Activated naive CD8-positive, alpha-beta T cell treated with anti-CD3 and anti-CD28 coated beads, Interleukin-2, amount 10 ng/mL, durations not matched to agents 7 days and 5 days (primary cell): ENCODE data around the gene CPPED1. TPM values are rescaled to one million over a fixed set of nuclear protein-coding genes. Genes with fewer than 3 reads are reported as not detected.

ENCODE experiments used
- ATAC-seq: fragments of 150-1000 bp; cut with Tn5 transposase; one replicate; pipeline ENCODE4 v1.10.0; 2021; ENCODE audit warnings: low read depth, moderate library complexity
- POLR2A ChIA-PET: fragments of 350-600 bp; sonication (Branson Sonifier 250); formaldehyde crosslinking; loops from one replicate; lab custom pipeline; 2021; ENCODE audit warnings: antibody characterized with exemption; lab: Charles Lee
- DNase-seq: peaks from one replicate; pipeline ENCODE4 v3.0.0; 2021
- H3K27ac Mint-ChIP-seq: one replicate; pipeline ENCODE4 v1.8.0; 2022; ENCODE audit warnings: mild to moderate bottlenecking, mixed read lengths
- H3K27me3 Mint-ChIP-seq: one replicate; pipeline ENCODE4 v1.8.0; 2022; ENCODE audit warnings: mild to moderate bottlenecking, moderate library complexity, mixed read lengths
- H3K36me3 Mint-ChIP-seq: one replicate; pipeline ENCODE4 v1.8.0; 2021; ENCODE audit warnings: mild to moderate bottlenecking, mixed read lengths
- H3K4me1 Mint-ChIP-seq: one replicate; pipeline ENCODE4 v1.8.0; 2021; ENCODE audit warnings: mixed read lengths
- H3K4me3 Mint-ChIP-seq: one replicate; pipeline ENCODE4 v1.8.0; 2022; ENCODE audit warnings: mild to moderate bottlenecking, moderate library complexity, mixed read lengths
- H3K9me3 Mint-ChIP-seq: one replicate; pipeline ENCODE4 v1.8.0; 2021; ENCODE audit warnings: mixed read lengths
- total RNA-seq, 2 experiments: library from RNA; stranded (reverse); gene quantifications; one replicate each; pipeline ENCODE4 v1.2.3, GENCODE V29; 2021

Gene CPPED1
- total RNA-seq, 2 experiments from 2014 or later: 7.8 to 9.7 TPM

- no peak for DNase-seq
- Mint-ChIP-seq H3K4me3 (no peak overlapping the region), H3K4me1 (no peaks in the 10 kb centered on the region), H3K36me3 (peaks cover 44% of the 10 kb centered on the region), H3K9me3 (peaks cover 15% of the 10 kb centered on the region), H3K27me3 (no peaks in the 10 kb centered on the region), H3K27ac (no peak overlapping the region)
- no peak for ATAC-seq
- POLR2A ChIA-PET: no interaction called here
These were observed 67.9 kb downstream of the CPPED1 start for GRCh38 chr16:12735805-12736204.

DNA sequence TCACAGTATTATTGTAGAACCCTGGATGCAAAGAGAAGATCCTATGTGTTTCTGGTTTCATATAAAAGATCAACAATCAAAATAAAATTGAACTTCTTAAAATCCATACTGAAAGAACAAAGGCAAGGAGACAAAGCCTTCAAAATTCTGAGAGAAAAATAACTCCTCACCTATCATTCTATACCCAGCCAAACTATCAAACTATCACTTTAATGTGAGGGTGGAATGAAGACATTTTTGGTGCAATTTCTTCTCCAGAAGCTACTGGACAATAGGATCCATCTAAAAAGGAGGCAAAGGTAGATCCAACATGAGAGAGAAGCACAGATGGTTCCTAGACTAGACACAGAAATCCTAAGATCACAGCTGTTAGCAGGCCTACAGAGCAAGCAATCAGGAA lies 71.1 kb downstream of the CPPED1 start:
- POLR2A ChIA-PET: no interaction called here
- H3K36me3 Mint-ChIP-seq: peaks cover 31% of the 10 kb centered on the region
- H3K4me3 Mint-ChIP-seq: no peak overlapping the region
- no peak for ATAC-seq
- no peaks in the 10 kb centered on the region for H3K27me3 Mint-ChIP-seq
- H3K4me1 Mint-ChIP-seq: peaks cover 2% of the 10 kb centered on the region
- no peak overlapping the region for H3K27ac Mint-ChIP-seq
- no peak for DNase-seq
- H3K9me3 Mint-ChIP-seq: peaks cover 12% of the 10 kb centered on the region

- H3K27me3 Mint-ChIP-seq: no peaks in the 10 kb centered on the region
- H3K27ac Mint-ChIP-seq: no peak overlapping the region
- DNase-seq (no peak), ATAC-seq (no peak)
- no peak overlapping the region for H3K4me3 Mint-ChIP-seq
- H3K4me1 Mint-ChIP-seq: peaks cover 2% of the 10 kb centered on the region
- peaks cover 5% of the 10 kb centered on the region for H3K9me3 Mint-ChIP-seq
- peaks cover 18% of the 10 kb centered on the region for H3K36me3 Mint-ChIP-seq
- POLR2A ChIA-PET: no interaction called here
These were observed 74.2 kb downstream of the CPPED1 start for GRCh38 chr16:12729448-12729847.

DNA sequence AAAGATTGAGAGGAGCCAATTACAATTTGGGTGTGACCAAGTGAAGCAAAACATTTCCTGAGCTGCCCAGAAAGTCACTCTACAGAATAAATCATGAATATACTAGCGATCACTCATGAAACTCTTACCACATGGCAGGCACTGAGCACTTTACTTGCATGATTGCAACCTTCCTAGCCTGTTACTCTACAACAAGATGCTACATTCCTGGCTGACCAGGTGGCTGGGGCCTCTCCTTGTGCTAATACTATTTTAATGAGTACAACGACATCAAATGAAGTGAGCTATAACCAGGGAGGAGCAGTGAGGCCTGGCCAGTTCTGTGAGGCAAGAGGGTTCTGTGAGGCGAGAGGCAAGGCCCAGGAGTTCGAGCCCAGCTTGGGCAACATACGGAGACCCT lies 75.2 kb downstream of the CPPED1 start:
- DNase-seq: no peak
- Mint-ChIP-seq H3K27ac (no peak overlapping the region), H3K4me3 (no peak overlapping the region), H3K4me1 (peaks cover 2% of the 10 kb centered on the region), H3K9me3 (peaks cover 4% of the 10 kb centered on the region), H3K36me3 (peaks cover 18% of the 10 kb centered on the region), H3K27me3 (no peaks in the 10 kb centered on the region)
- ATAC-seq: no peak
- POLR2A ChIA-PET: no interaction called here

DNA sequence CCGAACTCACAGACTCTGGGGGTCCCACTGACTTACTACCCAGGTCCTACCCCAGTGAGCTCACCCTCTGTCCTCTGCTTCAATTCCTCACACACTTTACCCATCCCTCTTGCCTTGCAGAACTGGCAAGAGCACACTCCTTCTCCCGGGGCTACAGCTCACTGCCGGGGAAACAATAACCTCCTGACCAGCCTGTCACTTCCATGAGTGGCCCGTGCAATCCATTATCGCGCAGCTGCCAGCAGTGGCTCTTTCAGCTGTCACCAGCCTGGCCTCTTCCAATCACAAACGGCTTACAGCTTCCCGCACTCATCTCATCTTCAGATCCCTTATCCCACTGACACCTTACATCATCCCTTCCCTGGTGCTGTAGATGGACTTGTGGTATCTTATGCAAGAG lies 79.5 kb downstream of the CPPED1 start:
- POLR2A ChIA-PET: no interaction called here
- Mint-ChIP-seq H3K4me1 (no peaks in the 10 kb centered on the region), H3K27ac (no peak overlapping the region)

DNA sequence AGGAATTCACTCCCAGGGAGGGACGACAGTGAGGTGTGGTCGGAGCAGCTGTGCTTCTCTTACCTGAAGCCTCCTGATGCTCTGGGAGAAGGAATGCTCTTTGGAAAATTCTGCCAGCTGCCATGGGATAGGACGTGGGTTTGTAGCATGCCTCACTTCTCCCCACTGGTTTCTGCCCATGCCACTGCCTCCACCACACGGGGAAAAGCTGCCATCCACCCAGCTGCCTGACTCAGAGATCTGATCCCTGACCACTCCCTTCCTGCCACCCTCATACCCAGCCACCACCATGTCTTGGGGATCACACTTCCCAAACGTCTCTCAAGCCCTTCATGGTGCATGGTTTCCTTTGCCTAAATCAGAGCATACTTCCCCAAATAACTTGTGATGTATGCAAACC lies 80.0 kb downstream of the CPPED1 start:
- H3K9me3 Mint-ChIP-seq: peaks cover 5% of the 10 kb centered on the region
- no peak overlapping the region for H3K27ac Mint-ChIP-seq
- no peaks in the 10 kb centered on the region for H3K27me3 Mint-ChIP-seq
- no peaks in the 10 kb centered on the region for H3K4me1 Mint-ChIP-seq
- DNase-seq: no peak
- no peak overlapping the region for H3K4me3 Mint-ChIP-seq
- ATAC-seq: no peak
- peaks cover 13% of the 10 kb centered on the region for H3K36me3 Mint-ChIP-seq
- POLR2A ChIA-PET: no interaction called here

More for the DNA sequence above, 79.5 kb downstream of the CPPED1 start:
- Mint-ChIP-seq H3K9me3 (peaks cover 3% of the 10 kb centered on the region), H3K4me3 (no peak overlapping the region), H3K36me3 (peaks cover 13% of the 10 kb centered on the region), H3K27me3 (no peaks in the 10 kb centered on the region)
- no peak for ATAC-seq
- no peak for DNase-seq

DNA sequence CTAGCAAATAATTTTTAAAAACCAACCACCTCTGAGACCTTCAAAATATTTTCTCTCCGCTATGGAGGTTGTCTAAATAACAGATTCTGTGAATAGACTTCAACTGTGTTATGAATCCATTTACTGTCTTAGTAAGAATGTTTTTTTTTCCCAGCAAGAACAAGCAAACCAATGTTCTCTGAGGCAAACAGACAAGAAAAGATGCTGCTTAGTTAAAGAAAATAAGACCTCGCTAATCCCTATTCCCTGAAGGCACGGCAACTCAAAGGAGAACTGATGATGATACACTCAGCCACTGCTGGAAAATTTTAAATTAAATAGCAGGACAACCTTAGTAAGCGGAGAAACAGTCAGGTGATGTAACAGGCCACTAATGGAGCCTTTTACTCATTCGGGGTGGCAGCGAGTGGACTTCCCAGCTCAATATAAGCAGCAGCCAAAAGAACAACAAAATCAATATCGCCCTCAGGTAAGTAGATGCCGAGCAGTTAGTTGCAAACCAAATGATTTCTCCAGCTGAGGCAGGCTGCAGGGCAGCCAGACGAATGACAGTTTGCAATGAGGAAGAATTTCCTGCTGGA lies 81.8 kb downstream of the CPPED1 start:
- no peaks in the 10 kb centered on the region for H3K4me1 Mint-ChIP-seq
- no peak for DNase-seq
- POLR2A ChIA-PET: no interaction called here

DNA sequence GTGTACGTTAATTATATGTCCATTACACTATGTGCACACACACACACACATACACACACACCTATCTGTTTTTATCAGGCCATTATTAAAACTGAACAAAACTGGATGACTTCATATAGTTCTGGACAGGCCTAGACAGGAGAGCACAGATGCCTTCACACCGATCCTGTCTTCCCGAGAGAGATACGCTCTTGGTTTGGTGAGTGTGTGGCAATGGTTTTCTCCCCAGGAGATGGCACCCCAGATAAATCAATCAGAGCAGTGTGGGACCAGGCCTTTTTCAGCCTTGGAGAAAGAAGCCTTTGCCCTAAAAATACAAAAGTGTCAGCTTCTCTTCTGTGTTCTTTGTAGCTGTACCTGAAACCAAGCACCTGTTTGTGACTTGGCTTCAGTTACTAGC lies 83.7 kb downstream of the CPPED1 start:
- no peak for DNase-seq
- H3K27ac Mint-ChIP-seq: no peak overlapping the region
- H3K27me3 Mint-ChIP-seq: no peaks in the 10 kb centered on the region
- no peak for ATAC-seq
- no peaks in the 10 kb centered on the region for H3K4me1 Mint-ChIP-seq
- peaks cover 19% of the 10 kb centered on the region for H3K36me3 Mint-ChIP-seq
- peaks cover 8% of the 10 kb centered on the region for H3K9me3 Mint-ChIP-seq
- H3K4me3 Mint-ChIP-seq: no peak overlapping the region
- POLR2A ChIA-PET: no interaction called here

More for the DNA sequence above, 81.8 kb downstream of the CPPED1 start:
- H3K36me3 Mint-ChIP-seq: peaks cover 16% of the 10 kb centered on the region
- peaks cover 5% of the 10 kb centered on the region for H3K9me3 Mint-ChIP-seq
- no peak overlapping the region for H3K27ac Mint-ChIP-seq
- ATAC-seq: no peak
- H3K4me3 Mint-ChIP-seq: no peak overlapping the region
- no peaks in the 10 kb centered on the region for H3K27me3 Mint-ChIP-seq

DNA sequence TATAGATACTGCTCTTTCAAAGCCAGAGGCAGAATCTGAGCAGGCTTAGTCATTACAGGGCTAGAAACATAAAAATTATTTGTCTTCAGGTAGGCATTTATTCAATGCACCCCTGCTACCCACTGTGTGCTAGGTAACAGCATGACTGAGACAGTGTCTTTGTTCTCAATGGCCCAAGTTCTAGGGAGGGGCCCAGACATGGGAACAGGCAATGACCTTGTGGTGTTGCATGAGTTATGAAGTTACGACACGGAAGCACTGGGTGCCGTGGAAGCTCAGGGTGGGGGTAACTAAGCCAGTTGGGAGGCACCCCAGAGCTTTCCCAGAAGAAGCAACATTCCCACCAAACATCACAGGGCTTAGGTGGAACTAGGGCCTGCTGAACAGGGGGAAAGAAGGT lies 87.0 kb downstream of the CPPED1 start:
- Mint-ChIP-seq H3K9me3 (peaks cover 8% of the 10 kb centered on the region), H3K4me1 (no peaks in the 10 kb centered on the region), H3K4me3 (no peak overlapping the region), H3K27me3 (no peaks in the 10 kb centered on the region), H3K36me3 (peaks cover 16% of the 10 kb centered on the region), H3K27ac (no peak overlapping the region)
- no peak for ATAC-seq
- no peak for DNase-seq
- POLR2A ChIA-PET: no interaction called here

GRCh38 chr16:12709807-12710206 lies 93.9 kb downstream of the CPPED1 start:
- POLR2A ChIA-PET: no interaction called here
- no peak overlapping the region for H3K27ac Mint-ChIP-seq
- no peak for DNase-seq
- H3K4me1 Mint-ChIP-seq: no peaks in the 10 kb centered on the region
- no peaks in the 10 kb centered on the region for H3K27me3 Mint-ChIP-seq
- H3K4me3 Mint-ChIP-seq: no peak overlapping the region
- H3K36me3 Mint-ChIP-seq: peaks cover 10% of the 10 kb centered on the region
- H3K9me3 Mint-ChIP-seq: peaks cover under 1% of the 10 kb centered on the region
- ATAC-seq: no peak

DNA sequence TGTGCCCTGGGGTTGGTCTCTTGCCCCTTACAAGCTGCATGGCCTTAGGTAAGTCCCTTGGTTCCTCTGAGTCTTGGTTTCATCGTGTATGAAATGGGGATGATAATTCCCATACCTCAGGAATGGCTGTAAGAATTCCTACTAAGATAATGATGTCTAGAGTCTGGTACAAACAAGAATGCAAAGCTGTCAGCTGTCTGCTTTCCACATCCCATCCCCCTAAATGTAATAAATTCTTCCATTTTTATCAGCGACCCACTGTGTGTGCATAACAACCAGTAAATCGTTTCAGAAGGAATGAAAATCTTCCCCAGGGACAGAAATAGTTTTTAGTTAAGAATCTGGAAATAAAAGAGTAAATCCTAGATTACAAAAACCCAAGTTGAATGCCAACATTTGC lies 95.4 kb downstream of the CPPED1 start:
- POLR2A ChIA-PET: no interaction called here
- H3K36me3 Mint-ChIP-seq: peaks cover 12% of the 10 kb centered on the region
- H3K4me1 Mint-ChIP-seq: no peaks in the 10 kb centered on the region

DNA sequence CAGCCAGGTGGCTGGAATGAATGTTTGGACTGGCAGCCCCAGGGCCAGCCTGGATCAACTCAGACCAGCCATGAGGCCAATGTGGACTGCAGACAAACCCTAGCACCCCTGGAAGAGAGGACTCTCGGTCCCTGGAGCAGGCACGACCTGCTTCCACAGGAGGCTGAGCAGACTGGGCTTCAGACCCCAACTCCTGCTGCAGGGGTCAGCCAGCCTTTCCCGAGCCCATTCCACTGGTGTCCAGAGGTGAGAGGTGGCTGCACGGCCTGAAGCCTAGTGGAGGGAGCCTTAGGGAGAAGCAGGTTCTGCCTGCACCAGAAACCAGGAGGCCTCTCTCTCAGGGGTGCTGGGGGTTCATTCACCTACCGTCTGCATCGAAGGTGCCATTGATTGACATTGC lies 97.1 kb downstream of the CPPED1 start:
- peaks cover 14% of the 10 kb centered on the region for H3K36me3 Mint-ChIP-seq
- no peak for DNase-seq
- no peaks in the 10 kb centered on the region for H3K9me3 Mint-ChIP-seq
- H3K4me1 Mint-ChIP-seq: no peaks in the 10 kb centered on the region
- no peaks in the 10 kb centered on the region for H3K27me3 Mint-ChIP-seq
- no peak overlapping the region for H3K27ac Mint-ChIP-seq
- no peak for ATAC-seq
- POLR2A ChIA-PET: no interaction called here
- no peak overlapping the region for H3K4me3 Mint-ChIP-seq

More for the DNA sequence above, 95.4 kb downstream of the CPPED1 start:
- no peak overlapping the region for H3K4me3 Mint-ChIP-seq
- no peak for ATAC-seq
- DNase-seq: no peak
- no peak overlapping the region for H3K27ac Mint-ChIP-seq
- H3K27me3 Mint-ChIP-seq: no peaks in the 10 kb centered on the region
- H3K9me3 Mint-ChIP-seq: no peaks in the 10 kb centered on the region

GRCh38 chr16:12704492-12705111 lies 99.1 kb downstream of the CPPED1 start:
- POLR2A ChIA-PET: no interaction called here
- H3K27me3 Mint-ChIP-seq: no peaks in the 10 kb centered on the region
- H3K27ac Mint-ChIP-seq: no peak overlapping the region
- no peaks in the 10 kb centered on the region for H3K4me1 Mint-ChIP-seq
- ATAC-seq: no peak
- H3K4me3 Mint-ChIP-seq: no peak overlapping the region
- no peaks in the 10 kb centered on the region for H3K9me3 Mint-ChIP-seq
- H3K36me3 Mint-ChIP-seq: peaks cover 12% of the 10 kb centered on the region
- DNase-seq: no peak

DNA sequence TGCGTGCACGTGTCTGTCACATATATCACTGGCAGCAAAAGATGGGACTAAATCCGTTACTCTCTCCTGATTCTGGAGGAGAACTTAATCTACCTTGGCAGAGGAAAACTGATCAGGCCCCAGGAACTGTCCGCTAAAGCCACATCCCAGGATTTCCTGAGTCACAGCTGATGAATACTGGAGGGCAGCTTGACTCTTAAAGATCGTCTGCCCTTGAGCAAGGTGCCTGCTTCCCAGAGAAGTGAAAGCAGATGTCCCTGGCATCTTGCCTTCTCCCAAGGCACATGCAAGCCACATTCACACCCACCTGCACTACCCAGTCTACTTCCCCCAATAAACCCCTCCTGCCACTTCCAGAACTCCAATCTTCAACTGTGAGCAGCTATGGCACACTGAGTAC lies 99.8 kb downstream of the CPPED1 start:
- no peak overlapping the region for H3K27ac Mint-ChIP-seq
- no peaks in the 10 kb centered on the region for H3K9me3 Mint-ChIP-seq
- POLR2A ChIA-PET: no interaction called here
- H3K27me3 Mint-ChIP-seq: no peaks in the 10 kb centered on the region
- H3K4me3 Mint-ChIP-seq: no peak overlapping the region
- no peak for DNase-seq
- ATAC-seq: no peak
- H3K4me1 Mint-ChIP-seq: no peaks in the 10 kb centered on the region
- H3K36me3 Mint-ChIP-seq: peaks cover 12% of the 10 kb centered on the region
